Lung (tissue), 12 donors: ENCODE results near the gene NPAS4. TPM values are rescaled to one million over a fixed set of nuclear protein-coding genes. Genes with fewer than 3 reads are reported as not detected.

ENCODE experiments used
- ATAC-seq: fragments of 200-7000 bp; cut with Tn5 transposase; one replicate; pipeline ENCODE4 v1.9.1; 2020; ENCODE audit warnings: moderate number of reproducible peaks; ENCODE audit not compliant: insufficient read depth, low FRiP score
- DNase-seq, 3 donors: peaks; one replicate each; pipeline ENCODE4 v3.0.0-alpha.2; 2013 to 2017
- H3K27ac ChIP-seq, 2 donors: one replicate each; pipeline ENCODE4 v1.5.1; 2013; ENCODE audit warnings: mild to moderate bottlenecking in 2 of 2, moderate library complexity in 2 of 2, control low read depth in 1 of 2, inconsistent platforms in 1 of 2, low read depth in 1 of 2, low read length in 1 of 2
- H3K27me3 ChIP-seq, 3 donors: one replicate each; pipeline ENCODE4 v1.5.1; 2013; ENCODE audit warnings: low read length in 2 of 3; ENCODE audit not compliant: control insufficient read depth in 3 of 3, insufficient read depth in 3 of 3
- H3K36me3 ChIP-seq, 4 donors: one replicate each; pipeline ENCODE4 v1.5.1; 2013; ENCODE audit warnings: low read length in 4 of 4, mild to moderate bottlenecking in 1 of 4, moderate library complexity in 1 of 4; ENCODE audit not compliant: control insufficient read depth in 4 of 4, insufficient read depth in 4 of 4
- H3K4me1 ChIP-seq, 5 donors: one replicate each; pipeline ENCODE4 v1.5.1; 2013; ENCODE audit warnings: low read length in 5 of 5, mild to moderate bottlenecking in 2 of 5, moderate library complexity in 1 of 5; ENCODE audit not compliant: control insufficient read depth in 5 of 5, insufficient read depth in 5 of 5
- H3K4me3 ChIP-seq: one replicate; pipeline ENCODE4 v1.5.1; 2013; ENCODE audit warnings: mild to moderate bottlenecking, control low read depth, moderate library complexity
- H3K9ac ChIP-seq, 2 donors: one replicate each; pipeline ENCODE4 v1.5.1; 2013; ENCODE audit warnings: low read length in 2 of 2, control low read depth in 1 of 2; ENCODE audit not compliant: insufficient read depth in 1 of 2
- H3K9me3 ChIP-seq, 4 donors: one replicate each; pipeline ENCODE4 v1.5.1; 2013; ENCODE audit warnings: low read length in 3 of 4, mild to moderate bottlenecking in 1 of 4, moderate library complexity in 1 of 4; ENCODE audit not compliant: control insufficient read depth in 4 of 4, insufficient read depth in 3 of 4
- CTCF ChIP-seq: IDR thresholded peaks from 2 replicates; pipeline ENCODE4 v1.5.1; 2012; ENCODE audit warnings: mild to moderate bottlenecking; ENCODE audit errors: control extremely low read depth, extremely low read depth
- WGBS, 2 donors: extraction: QIAGEN DNeasy Blood & Tissue Kit; methylation state at CpG; one replicate each; pipeline ENCODE4 v1.1.7; 2013; 5-methylcytosine and 5-hydroxymethylcytosine counted together
- polyA plus RNA-seq, 2 donors: library from polyadenylated mRNA; stranded (reverse); fragments of 200-250 nt; gene quantifications; one replicate each; pipeline ENCODE4 v1.2.1, GENCODE V29; 2013
- total RNA-seq, 2 donors: library from RNA; depleted of rRNA in 1 of 2; stranded (reverse); fragments of >200 nt in 1 of 2; gene quantifications; one replicate each; pipeline ENCODE4 v1.2.1, GENCODE V29; 2014 to 2021
- donor health status: control.
- donor health status: control.
- donor health status: Bipolar disorder and iron deficiency.
- donor health status: healthy.
- donor health status: DM: yes; HTN: yes; CAD: no.

NPAS4 gene
- total and polyA plus RNA-seq, 4 donors: 0.06 to 0.14 (median 0.08) TPM

GRCh38 chr11:66464916-66465315 lies 44.1 kb downstream of the NPAS4 start:
- 60 to 100% methylated on average over 1 of the region's 1 CpG for WGBS, 2 donors
- Histone ChIP-seq H3K4me3 (no peak overlapping the region), H3K27me3 (no peaks in the 10 kb centered on the region), H3K9me3 (no peaks in the 10 kb centered on the region), H3K9ac (no peak overlapping the region), H3K4me1 (peaks cover 0 to 11% (median 6%) of the 10 kb centered on the region in 5 donors), H3K27ac (no peak overlapping the region), H3K36me3 (peaks cover 0 to 5% (median 0%) of the 10 kb centered on the region in 4 donors)
- DNase-seq (no peak), ATAC-seq (no peak)
- TF ChIP-seq CTCF: no peak

DNA sequence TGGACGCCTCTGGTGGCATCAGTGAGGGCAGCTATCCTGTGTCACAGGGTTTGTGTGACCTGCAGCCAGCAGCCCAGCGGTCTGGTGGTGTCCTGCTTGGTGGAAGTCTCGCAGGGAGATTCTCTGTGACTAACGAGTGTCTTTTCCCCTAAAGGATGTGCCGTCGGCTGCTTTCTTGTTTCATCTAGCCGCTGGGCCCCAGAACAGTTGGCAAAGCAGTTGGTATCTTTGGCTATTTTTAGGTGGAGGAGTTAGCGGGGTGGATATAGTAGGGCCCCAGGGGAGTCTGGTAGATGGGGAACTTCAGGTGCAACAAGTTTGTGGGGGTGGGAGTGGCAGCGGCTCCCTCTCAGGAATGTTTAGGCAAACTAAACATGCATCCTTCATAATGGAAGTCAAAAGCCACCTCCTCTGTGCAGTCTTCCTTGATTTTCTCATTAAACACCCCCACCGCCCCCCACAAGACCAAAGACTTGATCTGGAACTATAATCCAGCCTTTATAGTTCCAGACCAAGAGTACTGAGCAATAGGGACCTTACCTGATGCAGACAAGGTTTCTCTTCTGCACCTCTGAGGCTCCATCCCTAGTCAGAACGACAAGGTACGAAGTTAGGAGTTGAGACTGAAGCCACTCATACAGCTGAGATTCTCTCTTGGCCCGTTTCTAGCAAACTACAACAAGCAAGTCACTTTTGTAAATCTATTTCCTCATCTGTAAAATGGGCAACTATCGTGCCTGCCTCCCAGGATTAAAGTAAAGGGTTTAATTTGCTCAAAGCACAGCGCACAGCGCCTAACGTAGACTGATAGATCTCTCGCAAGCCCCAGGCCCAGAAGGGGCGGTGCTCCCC lies 44.8 kb downstream of the NPAS4 start:
- H3K27ac ChIP-seq: no peak overlapping the region

GRCh38 chr11:66466225-66467033 lies 45.6 kb downstream of the NPAS4 start, which contains the start of gene PELI3:
TSS of gene PELI3 (plus strand) at chr11:66466905. CDS start at chr11:66468129, 1,224 bp downstream.
- no peak for TF ChIP-seq CTCF
- Histone ChIP-seq H3K27ac (peak within 1 kb of the TSS; percentile 11 to 35), H3K4me1 (peaks cover 0 to 11% (median 6%) of the 10 kb centered on the region in 5 donors), H3K4me3 (peak within 1 kb of the TSS; percentile 43), H3K36me3 (peaks cover 0 to 5% (median 2%) of the 10 kb centered on the region in 4 donors), H3K9ac (peak within 1 kb of the TSS; percentile 42 to 55), H3K27me3 (no peaks in the 10 kb centered on the region), H3K9me3 (no peaks in the 10 kb centered on the region)
- DNase-seq (peak; percentile 96 to 98 (median 97)), ATAC-seq (peak; percentile 95)
- 1% methylated on average over 41 to 63 of the region's 63 CpGs for WGBS, 2 donors

More for the DNA sequence above, 44.8 kb downstream of the NPAS4 start:
- Histone ChIP-seq H3K9me3 (no peaks in the 10 kb centered on the region), H3K4me3 (no peak overlapping the region), H3K36me3 (peaks cover 0 to 5% (median 2%) of the 10 kb centered on the region in 4 donors), H3K4me1 (peaks cover 0 to 11% (median 6%) of the 10 kb centered on the region in 5 donors), H3K9ac (peak overlapping the region in 1 of 2 donors; percentile 42), H3K27me3 (no peaks in the 10 kb centered on the region)
- TF ChIP-seq CTCF: no peak
- 45 to 49% methylated on average over 18 to 19 of the region's 19 CpGs for WGBS, 2 donors
- DNase-seq: no peak
- ATAC-seq: no peak
